Measurements from ENCODE around the gene IGSF11.

Gene IGSF11

DNA sequence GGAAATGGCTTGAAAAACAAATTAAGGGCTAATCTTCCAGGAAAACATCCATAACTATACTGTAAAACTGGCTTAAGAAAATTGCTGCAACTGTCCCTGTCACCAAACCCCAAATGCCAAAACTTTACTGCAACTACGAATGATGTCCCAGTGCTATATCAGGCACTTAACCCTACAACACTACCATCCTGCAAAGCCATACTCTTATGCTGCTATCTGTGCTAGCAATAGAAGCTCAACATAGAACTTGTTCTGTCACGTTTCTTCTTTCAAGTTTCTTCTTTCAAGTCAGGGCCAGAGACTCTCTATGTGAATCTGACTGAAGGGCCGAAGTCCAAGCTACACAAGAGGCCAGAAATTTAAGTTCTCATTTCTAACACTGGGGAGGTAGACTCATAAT, 92.5 kb downstream of the IGSF11 start:
- H3K4me3 ChIP-seq (replicated peaks; ENCODE audit: low read depth, low read length) = no peak overlapping the region
- no peak for DNase-seq (ENCODE audit: low read depth)
- TF ChIP-seq, protein P1, sequence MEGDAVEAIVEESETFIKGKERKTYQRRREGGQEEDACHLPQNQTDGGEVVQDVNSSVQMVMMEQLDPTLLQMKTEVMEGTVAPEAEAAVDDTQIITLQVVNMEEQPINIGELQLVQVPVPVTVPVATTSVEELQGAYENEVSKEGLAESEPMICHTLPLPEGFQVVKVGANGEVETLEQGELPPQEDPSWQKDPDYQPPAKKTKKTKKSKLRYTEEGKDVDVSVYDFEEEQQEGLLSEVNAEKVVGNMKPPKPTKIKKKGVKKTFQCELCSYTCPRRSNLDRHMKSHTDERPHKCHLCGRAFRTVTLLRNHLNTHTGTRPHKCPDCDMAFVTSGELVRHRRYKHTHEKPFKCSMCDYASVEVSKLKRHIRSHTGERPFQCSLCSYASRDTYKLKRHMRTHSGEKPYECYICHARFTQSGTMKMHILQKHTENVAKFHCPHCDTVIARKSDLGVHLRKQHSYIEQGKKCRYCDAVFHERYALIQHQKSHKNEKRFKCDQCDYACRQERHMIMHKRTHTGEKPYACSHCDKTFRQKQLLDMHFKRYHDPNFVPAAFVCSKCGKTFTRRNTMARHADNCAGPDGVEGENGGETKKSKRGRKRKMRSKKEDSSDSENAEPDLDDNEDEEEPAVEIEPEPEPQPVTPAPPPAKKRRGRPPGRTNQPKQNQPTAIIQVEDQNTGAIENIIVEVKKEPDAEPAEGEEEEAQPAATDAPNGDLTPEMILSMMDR (IDR thresholded peaks at IDR 0.05; ENCODE audit: low read length, missing control alignments) = no peak

DNA sequence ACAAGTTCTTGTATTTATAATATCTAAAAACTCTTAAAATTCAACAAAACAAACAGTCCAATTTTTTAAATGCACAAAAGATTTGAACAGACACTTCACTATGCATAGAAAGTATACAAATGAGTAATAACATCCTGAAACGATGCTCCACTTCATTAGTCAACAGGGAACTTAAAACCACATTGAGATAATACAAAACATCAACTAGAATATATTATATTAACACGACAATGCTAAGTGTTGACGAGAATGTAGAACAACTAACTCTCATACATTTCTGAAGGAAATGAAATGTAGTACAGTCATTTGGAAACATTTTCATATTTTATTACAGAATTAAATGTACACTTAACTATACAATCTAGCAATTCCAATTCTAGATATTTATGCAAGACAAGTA, 93.4 kb downstream of the IGSF11 start:
- no peak for DNase-seq (ENCODE audit: low read depth)
- TF ChIP-seq, protein P1 (IDR thresholded peaks at IDR 0.05; ENCODE audit: low read length, missing control alignments) = no peak
- no peak overlapping the region for H3K4me3 ChIP-seq (replicated peaks; ENCODE audit: low read depth, low read length)

DNA sequence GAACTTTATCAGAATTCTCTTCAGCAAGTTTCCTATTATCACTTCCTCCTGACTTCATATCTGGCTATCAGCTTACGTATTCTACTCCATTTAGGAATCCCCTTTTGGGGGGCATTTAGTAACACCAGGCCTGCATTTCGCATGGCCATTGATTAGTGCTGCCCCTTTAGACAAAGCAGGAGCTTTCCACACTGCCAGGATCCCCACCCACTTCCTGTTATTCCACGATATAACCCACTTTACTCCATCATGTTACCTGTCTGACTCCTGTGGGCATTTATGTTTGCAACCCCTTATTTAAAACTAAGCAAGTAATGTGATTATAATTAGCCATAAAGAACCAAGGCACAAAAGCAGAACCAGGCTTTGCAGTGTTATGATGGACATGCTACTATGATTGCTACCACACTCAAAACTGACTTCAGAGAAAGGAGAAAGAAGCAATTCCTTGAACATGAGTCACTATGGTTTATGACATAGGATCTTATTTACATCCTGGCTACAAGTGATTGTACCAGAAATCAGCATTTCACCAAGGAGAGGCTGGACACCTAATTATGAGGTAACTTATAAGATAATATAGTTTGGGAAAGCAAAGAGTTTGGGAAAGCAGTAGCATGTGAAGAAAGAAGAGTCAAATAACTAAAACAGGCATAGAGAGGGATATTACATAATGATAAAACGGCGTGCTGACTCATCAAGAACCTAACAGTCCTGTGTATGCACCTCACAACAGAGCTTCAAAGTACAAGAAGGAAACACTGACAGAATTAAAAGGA, 96.3 kb downstream of the IGSF11 start:
- TF ChIP-seq, protein P1 (IDR thresholded peaks at IDR 0.05; ENCODE audit: low read length, missing control alignments) = no peak
- DNase-seq (ENCODE audit: low read depth) = peak; percentile 8
- H3K4me3 ChIP-seq (replicated peaks; ENCODE audit: low read depth, low read length) = no peak overlapping the region

DNA sequence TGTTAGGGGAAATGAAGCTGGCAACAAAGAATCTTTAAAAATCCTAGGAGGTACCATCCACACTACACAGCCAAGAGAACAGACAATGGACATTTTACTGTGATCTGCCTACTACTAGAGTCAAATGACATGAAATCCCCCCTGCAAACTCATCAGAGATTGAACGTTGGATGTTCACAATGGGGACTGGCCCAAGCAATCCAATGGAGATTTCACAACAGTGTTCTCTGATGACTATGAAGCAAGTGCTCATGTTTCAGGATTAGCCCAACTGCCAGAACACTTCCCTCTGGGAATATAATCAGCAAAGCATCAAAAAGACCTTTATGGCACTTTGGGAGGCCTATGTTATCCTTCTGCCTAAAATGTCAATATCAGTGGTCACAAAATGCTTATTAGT, 97.8 kb downstream of the IGSF11 start:
- no peak for DNase-seq (ENCODE audit: low read depth)
- TF ChIP-seq, protein P1 (IDR thresholded peaks at IDR 0.05; ENCODE audit: low read length, missing control alignments) = no peak
- no peak overlapping the region for H3K4me3 ChIP-seq (replicated peaks; ENCODE audit: low read depth, low read length)

DNA sequence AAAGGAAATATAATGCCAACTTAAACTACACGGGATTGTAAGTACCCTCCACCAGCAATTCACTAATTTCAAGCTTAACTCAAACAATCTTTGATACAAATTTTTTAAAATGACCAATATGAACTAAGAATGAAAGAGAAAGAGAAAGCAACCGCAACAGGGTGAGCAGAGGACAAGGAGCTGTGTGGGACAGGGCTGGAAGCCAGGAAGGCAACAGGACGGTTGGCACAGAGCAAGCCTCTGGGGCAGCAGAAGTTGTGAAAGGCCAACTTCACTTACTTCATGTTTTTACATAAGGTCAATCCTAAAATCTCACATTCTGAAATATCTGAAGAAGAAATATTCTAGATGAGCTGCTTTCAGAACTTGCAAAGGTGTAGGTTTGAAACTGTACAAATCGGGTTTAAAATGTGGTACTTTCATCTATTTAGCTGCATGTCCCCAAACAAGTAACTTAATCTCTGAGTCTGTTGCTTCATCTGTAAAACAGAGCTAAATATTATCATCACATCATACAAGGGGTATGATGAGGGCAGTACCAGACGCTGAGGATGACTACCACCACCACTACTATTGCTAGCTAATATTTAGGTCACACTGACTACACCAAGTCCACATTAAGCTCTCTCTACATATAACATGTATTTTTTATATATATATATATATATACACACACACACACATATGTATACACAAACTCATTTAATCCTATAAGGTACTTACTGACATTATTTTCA, 101.7 kb downstream of the IGSF11 start:
- no peak for DNase-seq (ENCODE audit: low read depth)
- no peak overlapping the region for H3K4me3 ChIP-seq (replicated peaks; ENCODE audit: low read depth, low read length)
- TF ChIP-seq, protein P1 (IDR thresholded peaks at IDR 0.05; ENCODE audit: low read length, missing control alignments) = no peak

DNA sequence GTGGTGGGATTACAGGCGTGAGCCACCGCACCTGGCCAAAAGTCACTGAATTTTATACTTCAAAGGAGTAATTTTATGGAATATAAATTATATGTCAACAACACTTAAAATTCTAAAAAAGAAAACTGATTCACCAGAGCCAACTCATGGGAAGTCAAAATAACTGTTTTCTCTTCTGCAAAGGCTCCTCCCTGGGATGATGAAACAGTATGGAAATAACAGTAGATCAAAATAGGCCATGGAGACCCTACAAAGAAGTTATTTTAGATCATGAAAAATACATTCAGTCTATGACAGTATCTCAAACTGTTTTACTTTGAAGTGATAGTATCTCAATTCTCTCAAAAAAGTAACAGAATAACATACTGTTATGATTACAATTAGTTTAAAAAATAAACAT, 102.7 kb downstream of the IGSF11 start:
- no peak overlapping the region for H3K4me3 ChIP-seq (replicated peaks; ENCODE audit: low read depth, low read length)
- no peak for DNase-seq (ENCODE audit: low read depth)
- TF ChIP-seq, protein P1 (IDR thresholded peaks at IDR 0.05; ENCODE audit: low read length, missing control alignments) = no peak
